IMR-90 (cell line): ENCODE results near the gene VPS13A. TPM values are rescaled to one million over a fixed set of nuclear protein-coding genes. Genes with fewer than 3 reads are reported as not detected.

Source experiments
- ATAC-seq: fragments of 200-7000 bp; cut with Tn5 transposase; 2 replicates; pipeline ENCODE4 v1.9.1; 2020; ENCODE audit warnings: low read depth, mild to moderate bottlenecking, moderate library complexity
- BruUV-seq: library from RNA; stranded (reverse); fragments of 400-500 nt; replicated peaks from 2 replicates; lab custom pipeline; 2021; lab: Mats Ljungman, UMichigan
- CTCF ChIA-PET: fragments of 300-600 bp; formaldehyde crosslinking; extraction: SDS; loops from one replicate; lab custom pipeline; 2021; ENCODE audit warnings: antibody characterized with exemption; lab: Yijun Ruan, JAX
- POLR2A ChIA-PET: fragments of 300-600 bp; sonication (Branson Sonifier 250); formaldehyde crosslinking; loops from one replicate; lab custom pipeline; 2022; ENCODE audit warnings: antibody characterized with exemption; ENCODE audit not compliant: unreplicated experiment; lab: Charles Lee
- DNase-seq: peaks from one replicate; pipeline ENCODE4 v3.0.0; 2013
- H2AFZ ChIP-seq: replicated peaks from 2 replicates; pipeline ENCODE3; 2013; ENCODE audit warnings: low read length, mild to moderate bottlenecking; ENCODE audit not compliant: poor library complexity
- H2AK5ac ChIP-seq: 2 replicates; pipeline ENCODE4 v1.6.1; 2013; ENCODE audit warnings: low read depth, low read length, inconsistent platforms
- H2AK9ac ChIP-seq: replicated peaks from 2 replicates; pipeline ENCODE3; 2013; ENCODE audit warnings: mild to moderate bottlenecking, low read depth, low read length, moderate library complexity; ENCODE audit not compliant: poor library complexity
- H2BK120ac ChIP-seq: 2 replicates; pipeline ENCODE4 v1.6.1; 2013; ENCODE audit warnings: low read depth, low read length, inconsistent platforms
- H2BK15ac ChIP-seq: 3 replicates; pipeline ENCODE4 v1.6.1; 2013; ENCODE audit warnings: low read depth, low read length, inconsistent platforms
- H2BK20ac ChIP-seq: 2 replicates; pipeline ENCODE4 v1.6.1; 2013; ENCODE audit warnings: low read depth, mild to moderate bottlenecking, inconsistent platforms, low read length, moderate library complexity
- H2BK5ac ChIP-seq: 2 replicates; pipeline ENCODE4 v1.6.1; 2013; ENCODE audit warnings: mild to moderate bottlenecking, low read depth, low read length, inconsistent platforms; ENCODE audit not compliant: poor library complexity, severe bottlenecking
- H3K14ac ChIP-seq: replicated peaks from 2 replicates; pipeline ENCODE4 v1.6.1; 2013; ENCODE audit warnings: low read depth, low read length, inconsistent platforms
- H3K18ac ChIP-seq: 2 replicates; pipeline ENCODE4 v1.6.1; 2013; ENCODE audit warnings: low read depth, low read length, control low read depth
- H3K23ac ChIP-seq: 2 replicates; pipeline ENCODE4 v1.6.1; 2013; ENCODE audit warnings: low read depth, low read length, inconsistent platforms
- H3K27ac ChIP-seq: 2 replicates; pipeline ENCODE4 v1.5.1; 2013; ENCODE audit warnings: mild to moderate bottlenecking, control low read depth, low read length; ENCODE audit not compliant: insufficient read depth
- H3K27me3 ChIP-seq: 2 replicates; pipeline ENCODE4 v1.6.1; 2013; ENCODE audit warnings: low read length; ENCODE audit not compliant: control insufficient read depth, insufficient read depth
- H3K36me3 ChIP-seq: 2 replicates; pipeline ENCODE4 v1.6.1; 2013; ENCODE audit warnings: low read length, mixed read lengths; ENCODE audit not compliant: control insufficient read depth, insufficient read depth
- H3K4ac ChIP-seq: 2 replicates; pipeline ENCODE4 v1.6.1; 2013; ENCODE audit warnings: low read depth, low read length, inconsistent platforms
- H3K4me1 ChIP-seq: 2 replicates; pipeline ENCODE4 v1.6.1; 2013; ENCODE audit warnings: low read length, mixed read lengths; ENCODE audit not compliant: control insufficient read depth, insufficient read depth
- H3K4me2 ChIP-seq: 2 replicates; pipeline ENCODE4 v1.6.1; 2013; ENCODE audit warnings: low read depth, mild to moderate bottlenecking, control low read depth, low read length, moderate library complexity
- H3K4me3 ChIP-seq: 2 replicates; pipeline ENCODE4 v1.5.1; 2013; ENCODE audit warnings: low read depth, mild to moderate bottlenecking, control low read depth, low read length, moderate library complexity; ENCODE audit not compliant: insufficient read depth
- H3K56ac ChIP-seq: 2 replicates; pipeline ENCODE4 v1.6.1; 2013; ENCODE audit warnings: low read length, inconsistent platforms; ENCODE audit not compliant: insufficient read depth; ENCODE audit errors: extremely low read depth
- H3K79me1 ChIP-seq, 2 experiments: 2 replicates each; pipeline ENCODE4 v1.6.1; 2013; ENCODE audit warnings: low read length in 2 of 2, inconsistent platforms in 1 of 2, low read depth in 1 of 2
- H3K9ac ChIP-seq: 2 replicates; pipeline ENCODE4 v1.6.1; 2013; ENCODE audit warnings: low read depth, low read length, control low read depth
- H3K9me1 ChIP-seq: 2 replicates; pipeline ENCODE4 v1.6.1; 2013; ENCODE audit warnings: low read length, inconsistent platforms; ENCODE audit not compliant: insufficient read depth
- H3K9me3 ChIP-seq: 2 replicates; pipeline ENCODE4 v1.6.1; 2013; ENCODE audit warnings: low read length; ENCODE audit not compliant: control insufficient read depth, insufficient read depth
- H4K20me1 ChIP-seq: 2 replicates; pipeline ENCODE4 v1.6.1; 2013; ENCODE audit warnings: low read length, inconsistent platforms; ENCODE audit not compliant: insufficient read depth
- H4K5ac ChIP-seq: 2 replicates; pipeline ENCODE4 v1.6.1; 2013; ENCODE audit warnings: mild to moderate bottlenecking, low read depth, low read length, control low read depth
- H4K8ac ChIP-seq, 2 experiments: 2 replicates each; pipeline ENCODE4 v1.6.1; 2013; ENCODE audit warnings: low read depth in 2 of 2, low read length in 2 of 2, control low read depth in 1 of 2, inconsistent platforms in 1 of 2
- H4K91ac ChIP-seq: 2 replicates; pipeline ENCODE4 v1.6.1; 2013; ENCODE audit warnings: low read depth, low read length, inconsistent platforms; ENCODE audit not compliant: insufficient read depth
- CHD1 ChIP-seq: IDR thresholded peaks from 2 replicates; pipeline ENCODE4 v1.6.1; 2012; ENCODE audit warnings: low read depth, low read length, improper control_type of control experiment
- FOS ChIP-seq: fragments of 150-350 bp; IDR thresholded peaks from 2 replicates; pipeline ENCODE4 v1.6.1; 2016; ENCODE audit warnings: low read depth, low read length
- NFE2L2 ChIP-seq: fragments of 150-350 bp; IDR thresholded peaks from 2 replicates; pipeline ENCODE4 v1.6.1; 2016; ENCODE audit warnings: low read depth, mild to moderate bottlenecking, low read length
- RCOR1 ChIP-seq: IDR thresholded peaks from 2 replicates; pipeline ENCODE4 v1.6.1; 2012; ENCODE audit warnings: mild to moderate bottlenecking, low read length, improper control_type of control experiment; ENCODE audit not compliant: insufficient replicate concordance
- RFX5 ChIP-seq: IDR thresholded peaks from 2 replicates; pipeline ENCODE4 v1.8.0; 2012; ENCODE audit warnings: low read depth, mild to moderate bottlenecking, low read length, moderate library complexity
- WGBS, 2 experiments: methylation state at CpG; one replicate each; pipeline versions ENCODE4 v1.1.5 to v1.1.7; 2013; ENCODE audit warnings: missing lambda C conversion rate in 2 of 2; ENCODE audit not compliant: insufficient read length in 1 of 2; ENCODE audit errors: extremely low coverage in 2 of 2; 5-methylcytosine and 5-hydroxymethylcytosine counted together
- dilution Hi-C: fragments of 300-500 bp; cut with HindIII; formaldehyde crosslinking; loops from one replicate; pipeline ENCODE4 v1.14.3; 2018; ENCODE audit warnings: low sequenced_read_pairs; ENCODE audit not compliant: unreplicated experiment
- in situ Hi-C: fragments of 300-500 bp; cut with MboI; formaldehyde crosslinking; loops from 3 replicates; pipeline ENCODE4 v1.14.3; 2019; ENCODE audit warnings: low sequenced_read_pairs, inconsistent platforms, mixed read lengths
- intact Hi-C: fragments of 100-400 bp; cut with micrococcal nuclease; formaldehyde crosslinking; loops from 2 replicates; pipeline ENCODE4 v1.10.0; 2022
- polyA plus RNA-seq, 3 experiments: library from polyadenylated mRNA; depleted of rRNA; stranded (reverse); fragments of >200 nt; gene quantifications; 2 replicates each; pipeline ENCODE4 v1.2.3, GENCODE V29; 2012; ENCODE audit warnings: low replicate concordance in 1 of 3
- total RNA-seq: library from RNA; depleted of rRNA; stranded (reverse); fragments of >200 nt; gene quantifications from 2 replicates; pipeline ENCODE4 v1.2.3, GENCODE V29; 2012

VPS13A gene
- total and polyA plus RNA-seq, 2 of the 4 experiments (the other 2 are of a cell fraction): 10.4 to 26.5 TPM

GRCh38 chr9:77420641-77421040 lies 243.3 kb downstream of the VPS13A start:
- CTCF ChIA-PET: no interaction called here
- no peak overlapping the region for H3K9ac ChIP-seq

More at GRCh38 chr9:77420641-77421040, 243.3 kb downstream of the VPS13A start:
- no peak overlapping the region for H2AFZ ChIP-seq
- no peak overlapping the region for H3K56ac ChIP-seq
- no peak overlapping the region for H3K23ac ChIP-seq
- H3K4me3 ChIP-seq: no peak overlapping the region
- H2BK15ac ChIP-seq: no peak overlapping the region
- DNase-seq: no peak
- no peak overlapping the region for H2BK5ac ChIP-seq
- no peaks in the 10 kb centered on the region for H3K9me3 ChIP-seq
- no peak overlapping the region for H2BK20ac ChIP-seq
- peaks cover 2% of the 10 kb centered on the region; the same call in 1 of the 2 replicates for H3K4me1 ChIP-seq
- H3K4ac ChIP-seq: no peak overlapping the region
- H4K8ac ChIP-seq: no peak overlapping the region
- H2BK120ac ChIP-seq: no peak overlapping the region
- H2AK9ac ChIP-seq: no peak overlapping the region
- no peak overlapping the region for H3K27ac ChIP-seq
- intact Hi-C loops: no loop called here
- no TSS peak for BruUV-seq
- no peak overlapping the region for H2AK5ac ChIP-seq
- H3K18ac ChIP-seq: no peak overlapping the region
- H3K27me3 ChIP-seq: no peaks in the 10 kb centered on the region
- POLR2A ChIA-PET: no interaction called here
- ATAC-seq: no peak
- H3K9me1 ChIP-seq: no peaks in the 10 kb centered on the region
- WGBS, 2 experiments: no CpG with 5 or more reads among the region's 2 CpGs
- dilution Hi-C loops: no loop called here
- H4K91ac ChIP-seq: no peak overlapping the region
- H3K79me1 ChIP-seq: no peaks in the 10 kb centered on the region
- H4K20me1 ChIP-seq: no peaks in the 10 kb centered on the region
- H3K14ac ChIP-seq: no peak overlapping the region
- H4K5ac ChIP-seq: no peak overlapping the region
- TF ChIP-seq CHD1 (no peak), RFX5 (no peak), RCOR1 (no peak), NFE2L2 (no peak), FOS (no peak)
- no peaks in the 10 kb centered on the region for H3K36me3 ChIP-seq
- H3K4me2 ChIP-seq: no peak overlapping the region
- in situ Hi-C loops: no loop called here
